Retinal pigment epithelial cell (primary cell): ENCODE measurements around the gene RBM18.

Experiments used
- DNase-seq: peaks from one replicate; pipeline ENCODE4 v3.0.0-alpha.2; 2010; ENCODE audit warnings: low read depth
- H3K4me3 ChIP-seq: 2 replicates; pipeline ENCODE4 v1.5.1; 2011; ENCODE audit warnings: mild to moderate bottlenecking, low read length, control low read depth, moderate library complexity
- CTCF ChIP-seq: conservative IDR thresholded peaks from 2 replicates; pipeline ENCODE4 v1.5.1; 2011; ENCODE audit warnings: low read depth, low read length, control low read depth, inconsistent platforms

RBM18 gene

GRCh38 chr9:122261469-122261881, 3.2 kb downstream of the RBM18 start:
- no peak for TF ChIP-seq CTCF
- H3K4me3 ChIP-seq: no peak overlapping the region
- no peak for DNase-seq

- H3K4me3 ChIP-seq: no peak overlapping the region
- TF ChIP-seq CTCF: no peak
- no peak for DNase-seq
These were observed 5.7 kb downstream of the RBM18 start for GRCh38 chr9:122258886-122259415.

- no peak for DNase-seq
These were observed 8.4 kb downstream of the RBM18 start for GRCh38 chr9:122256206-122256605.

GRCh38 chr9:122254761-122255160, 9.9 kb downstream of the RBM18 start:
- H3K4me3 ChIP-seq: no peak overlapping the region
- DNase-seq: no peak
- TF ChIP-seq CTCF: no peak

More at GRCh38 chr9:122256206-122256605, 8.4 kb downstream of the RBM18 start:
- no peak overlapping the region for H3K4me3 ChIP-seq
- no peak for TF ChIP-seq CTCF

- no peak overlapping the region for H3K4me3 ChIP-seq
- DNase-seq: no peak
- no peak for TF ChIP-seq CTCF
These were observed 11.8 kb downstream of the RBM18 start for GRCh38 chr9:122252796-122253195.

- no peak for DNase-seq
- no peak overlapping the region for H3K4me3 ChIP-seq
- no peak for TF ChIP-seq CTCF
These were observed 13.3 kb downstream of the RBM18 start for GRCh38 chr9:122251351-122251750.

GRCh38 chr9:122248448-122248865, 16.2 kb downstream of the RBM18 start:
- no peak overlapping the region for H3K4me3 ChIP-seq
- no peak for DNase-seq
- no peak for TF ChIP-seq CTCF
